Measurements from ENCODE around the gene WDR17.

DNA sequence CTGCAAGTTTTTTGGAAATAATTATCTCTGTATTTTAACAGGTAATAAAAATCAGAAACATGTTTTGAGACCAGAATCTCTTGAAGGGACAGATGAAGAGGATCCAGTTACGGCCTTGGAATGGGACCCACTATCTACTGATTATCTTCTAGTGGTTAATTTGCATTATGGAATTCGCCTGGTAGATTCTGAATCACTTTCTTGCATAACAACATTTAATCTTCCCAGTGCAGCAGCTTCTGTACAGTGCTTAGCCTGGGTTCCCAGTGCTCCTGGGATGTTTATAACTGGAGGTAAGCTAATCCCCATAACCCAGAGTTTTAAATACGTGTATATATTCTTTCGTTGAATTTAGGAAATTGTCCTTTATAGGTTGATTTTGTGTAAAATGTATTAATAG is 59.4 kb downstream of the WDR17 start:
- TF ChIP-seq, protein P1, sequence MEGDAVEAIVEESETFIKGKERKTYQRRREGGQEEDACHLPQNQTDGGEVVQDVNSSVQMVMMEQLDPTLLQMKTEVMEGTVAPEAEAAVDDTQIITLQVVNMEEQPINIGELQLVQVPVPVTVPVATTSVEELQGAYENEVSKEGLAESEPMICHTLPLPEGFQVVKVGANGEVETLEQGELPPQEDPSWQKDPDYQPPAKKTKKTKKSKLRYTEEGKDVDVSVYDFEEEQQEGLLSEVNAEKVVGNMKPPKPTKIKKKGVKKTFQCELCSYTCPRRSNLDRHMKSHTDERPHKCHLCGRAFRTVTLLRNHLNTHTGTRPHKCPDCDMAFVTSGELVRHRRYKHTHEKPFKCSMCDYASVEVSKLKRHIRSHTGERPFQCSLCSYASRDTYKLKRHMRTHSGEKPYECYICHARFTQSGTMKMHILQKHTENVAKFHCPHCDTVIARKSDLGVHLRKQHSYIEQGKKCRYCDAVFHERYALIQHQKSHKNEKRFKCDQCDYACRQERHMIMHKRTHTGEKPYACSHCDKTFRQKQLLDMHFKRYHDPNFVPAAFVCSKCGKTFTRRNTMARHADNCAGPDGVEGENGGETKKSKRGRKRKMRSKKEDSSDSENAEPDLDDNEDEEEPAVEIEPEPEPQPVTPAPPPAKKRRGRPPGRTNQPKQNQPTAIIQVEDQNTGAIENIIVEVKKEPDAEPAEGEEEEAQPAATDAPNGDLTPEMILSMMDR (IDR thresholded peaks at IDR 0.05; ENCODE audit: insufficient read depth, low read depth, low read length): no peak
- TF ChIP-seq EZH2 (IDR thresholded peaks at IDR 0.05; ENCODE audit: insufficient read depth, low read length): no peak
